ENCODE measurements around the gene TRAFD1. TPM values are rescaled to one million over a fixed set of nuclear protein-coding genes. Genes with fewer than 3 reads are reported as not detected.
A peak's percentile ranks its signal among the peaks of the same experiment; 100 is the strongest.

Gene TRAFD1
- total RNA-seq, 2 donors from 2014 or later = 24.3 to 26.2 TPM

- no peak for DNase-seq
- Mint-ChIP-seq H3K36me3 (ENCODE audit: low read depth) (peaks cover 4% of the 10 kb centered on the region), H3K27ac (peak overlapping the region; percentile 87), H3K4me1 (peaks cover 20% of the 10 kb centered on the region), H3K27me3 (peaks cover 5% of the 10 kb centered on the region), H3K4me3 (peak overlapping the region; percentile 92)
- no peaks in the 10 kb centered on the region for H3K9me3 ChIP-seq (ENCODE audit: control insufficient read depth, low read length, poor library complexity, severe bottlenecking)
- ATAC-seq = no peak
Measured at GRCh38 chr12:112124918-112125249, 476 bp upstream of the TRAFD1 start.

- H3K9me3 ChIP-seq (ENCODE audit: control insufficient read depth, low read length, poor library complexity, severe bottlenecking) = no peaks in the 10 kb centered on the region
- DNase-seq (no peak), ATAC-seq (no peak)
- H3K36me3 Mint-ChIP-seq (ENCODE audit: low read depth) = peaks cover 3% of the 10 kb centered on the region
- peak overlapping the region; percentile 87 for H3K27ac Mint-ChIP-seq
- H3K4me3 Mint-ChIP-seq = peak overlapping the region; percentile 92
- H3K4me1 Mint-ChIP-seq = peaks cover 23% of the 10 kb centered on the region
- H3K27me3 Mint-ChIP-seq = peaks cover 5% of the 10 kb centered on the region
Measured at GRCh38 chr12:112126000-112126438, 659 bp downstream of the TRAFD1 start.

- Mint-ChIP-seq H3K27me3 (peaks cover under 1% of the 10 kb centered on the region), H3K4me3 (peak overlapping the region; percentile 92), H3K36me3 (ENCODE audit: low read depth) (peaks cover 3% of the 10 kb centered on the region), H3K4me1 (peaks cover 27% of the 10 kb centered on the region), H3K27ac (peak overlapping the region; percentile 87)
- H3K9me3 ChIP-seq (ENCODE audit: control insufficient read depth, low read length, poor library complexity, severe bottlenecking) = no peaks in the 10 kb centered on the region
- no peak for ATAC-seq
- DNase-seq = no peak
Measured at GRCh38 chr12:112126911-112127310, 1.6 kb downstream of the TRAFD1 start.

GRCh38 chr12:112130441-112130998, 5.2 kb downstream of the TRAFD1 start:
- DNase-seq (no peak), ATAC-seq (peak; percentile 89)
- H3K27me3 Mint-ChIP-seq = no peaks in the 10 kb centered on the region
- H3K4me1 Mint-ChIP-seq = peaks cover 32% of the 10 kb centered on the region
- H3K36me3 Mint-ChIP-seq (ENCODE audit: low read depth) = peaks cover 3% of the 10 kb centered on the region
- H3K27ac Mint-ChIP-seq = peak overlapping the region; percentile 87
- peak overlapping the region; percentile 31 for H3K4me3 Mint-ChIP-seq
- H3K9me3 ChIP-seq (ENCODE audit: control insufficient read depth, low read length, poor library complexity, severe bottlenecking) = no peaks in the 10 kb centered on the region

- Mint-ChIP-seq H3K4me1 (peaks cover 28% of the 10 kb centered on the region), H3K4me3 (no peak overlapping the region), H3K27ac (peak overlapping the region; percentile 87)
Measured at GRCh38 chr12:112131686-112132085, 6.3 kb downstream of the TRAFD1 start.

GRCh38 chr12:112133418-112133817, 8.1 kb downstream of the TRAFD1 start:
- peaks cover 22% of the 10 kb centered on the region for H3K4me1 Mint-ChIP-seq
- no peak overlapping the region for H3K4me3 Mint-ChIP-seq
- DNase-seq (no peak), ATAC-seq (no peak)
- no peaks in the 10 kb centered on the region for H3K36me3 Mint-ChIP-seq (ENCODE audit: low read depth)
- H3K27ac Mint-ChIP-seq = no peak overlapping the region
- no peaks in the 10 kb centered on the region for H3K9me3 ChIP-seq (ENCODE audit: control insufficient read depth, low read length, poor library complexity, severe bottlenecking)
- H3K27me3 Mint-ChIP-seq = no peaks in the 10 kb centered on the region

More at GRCh38 chr12:112131686-112132085, 6.3 kb downstream of the TRAFD1 start:
- peaks cover 3% of the 10 kb centered on the region for H3K36me3 Mint-ChIP-seq (ENCODE audit: low read depth)
- H3K27me3 Mint-ChIP-seq = no peaks in the 10 kb centered on the region
- DNase-seq = no peak
- no peaks in the 10 kb centered on the region for H3K9me3 ChIP-seq (ENCODE audit: control insufficient read depth, low read length, poor library complexity, severe bottlenecking)
- no peak for ATAC-seq

GRCh38 chr12:112134731-112135130, 9.4 kb downstream of the TRAFD1 start:
- ATAC-seq = no peak
- Mint-ChIP-seq H3K27me3 (no peaks in the 10 kb centered on the region), H3K27ac (no peak overlapping the region), H3K36me3 (ENCODE audit: low read depth) (no peaks in the 10 kb centered on the region), H3K4me3 (no peak overlapping the region), H3K4me1 (peaks cover 15% of the 10 kb centered on the region)
- DNase-seq = no peak
- H3K9me3 ChIP-seq (ENCODE audit: control insufficient read depth, low read length, poor library complexity, severe bottlenecking) = no peaks in the 10 kb centered on the region

GRCh38 chr12:112140728-112141127, 15.4 kb downstream of the TRAFD1 start:
- H3K4me3 Mint-ChIP-seq = no peak overlapping the region
- peaks cover 6% of the 10 kb centered on the region for H3K4me1 Mint-ChIP-seq
- no peak for DNase-seq
- H3K36me3 Mint-ChIP-seq (ENCODE audit: low read depth) = no peaks in the 10 kb centered on the region
- H3K9me3 ChIP-seq (ENCODE audit: control insufficient read depth, low read length, poor library complexity, severe bottlenecking) = no peaks in the 10 kb centered on the region
- ATAC-seq = no peak
- peak overlapping the region; percentile 75 for H3K27ac Mint-ChIP-seq
- H3K27me3 Mint-ChIP-seq = no peaks in the 10 kb centered on the region

- Mint-ChIP-seq H3K27me3 (no peaks in the 10 kb centered on the region), H3K36me3 (ENCODE audit: low read depth) (peaks cover 5% of the 10 kb centered on the region), H3K27ac (no peak overlapping the region), H3K4me3 (no peak overlapping the region), H3K4me1 (peaks cover 6% of the 10 kb centered on the region)
- H3K9me3 ChIP-seq (ENCODE audit: control insufficient read depth, low read length, poor library complexity, severe bottlenecking) = no peaks in the 10 kb centered on the region
- ATAC-seq = no peak
- no peak for DNase-seq
Measured at GRCh38 chr12:112146123-112146522, 20.8 kb downstream of the TRAFD1 start.

- peak overlapping the region; percentile 63 for H3K4me3 Mint-ChIP-seq
- H3K4me1 Mint-ChIP-seq = peaks cover 9% of the 10 kb centered on the region
- no peaks in the 10 kb centered on the region for H3K27me3 Mint-ChIP-seq
- no peaks in the 10 kb centered on the region for H3K9me3 ChIP-seq (ENCODE audit: control insufficient read depth, low read length, poor library complexity, severe bottlenecking)
- DNase-seq (no peak), ATAC-seq (no peak)
- peaks cover 14% of the 10 kb centered on the region for H3K36me3 Mint-ChIP-seq (ENCODE audit: low read depth)
- H3K27ac Mint-ChIP-seq = no peak overlapping the region
Measured at GRCh38 chr12:112148031-112148513, 22.7 kb downstream of the TRAFD1 start.

GRCh38 chr12:112149596-112149995, 24.2 kb downstream of the TRAFD1 start:
- Mint-ChIP-seq H3K36me3 (ENCODE audit: low read depth) (peaks cover 14% of the 10 kb centered on the region), H3K4me1 (peaks cover 9% of the 10 kb centered on the region), H3K4me3 (no peak overlapping the region), H3K27ac (no peak overlapping the region), H3K27me3 (no peaks in the 10 kb centered on the region)
- no peaks in the 10 kb centered on the region for H3K9me3 ChIP-seq (ENCODE audit: control insufficient read depth, low read length, poor library complexity, severe bottlenecking)
- no peak for ATAC-seq
- no peak for DNase-seq

GRCh38 chr12:112151766-112152541, 26.6 kb downstream of the TRAFD1 start:
- H3K36me3 Mint-ChIP-seq (ENCODE audit: low read depth) = peaks cover 11% of the 10 kb centered on the region
- no peak overlapping the region for H3K4me3 Mint-ChIP-seq
- peaks cover 3% of the 10 kb centered on the region for H3K4me1 Mint-ChIP-seq
- DNase-seq (no peak), ATAC-seq (no peak)
- H3K27me3 Mint-ChIP-seq = no peaks in the 10 kb centered on the region
- H3K27ac Mint-ChIP-seq = peak overlapping the region; percentile 44
- peaks cover 1% of the 10 kb centered on the region for H3K9me3 ChIP-seq (ENCODE audit: control insufficient read depth, low read length, poor library complexity, severe bottlenecking)

GRCh38 chr12:112153181-112153892, 28.0 kb downstream of the TRAFD1 start:
- ATAC-seq (no peak), DNase-seq (no peak)
- peak overlapping the region; percentile 44 for H3K27ac Mint-ChIP-seq
- H3K9me3 ChIP-seq (ENCODE audit: control insufficient read depth, low read length, poor library complexity, severe bottlenecking) = peaks cover 5% of the 10 kb centered on the region
- H3K4me1 Mint-ChIP-seq = peaks cover 3% of the 10 kb centered on the region
- H3K27me3 Mint-ChIP-seq = no peaks in the 10 kb centered on the region
- H3K36me3 Mint-ChIP-seq (ENCODE audit: low read depth) = peaks cover 13% of the 10 kb centered on the region
- H3K4me3 Mint-ChIP-seq = no peak overlapping the region
